Measurements from ENCODE around the gene FNIP1. TPM values are rescaled to one million over a fixed set of nuclear protein-coding genes. Genes with fewer than 3 reads are reported as not detected.

The FNIP1 gene
- total RNA-seq, 1 experiment from 2014 or later: 16.4 TPM

DNA sequence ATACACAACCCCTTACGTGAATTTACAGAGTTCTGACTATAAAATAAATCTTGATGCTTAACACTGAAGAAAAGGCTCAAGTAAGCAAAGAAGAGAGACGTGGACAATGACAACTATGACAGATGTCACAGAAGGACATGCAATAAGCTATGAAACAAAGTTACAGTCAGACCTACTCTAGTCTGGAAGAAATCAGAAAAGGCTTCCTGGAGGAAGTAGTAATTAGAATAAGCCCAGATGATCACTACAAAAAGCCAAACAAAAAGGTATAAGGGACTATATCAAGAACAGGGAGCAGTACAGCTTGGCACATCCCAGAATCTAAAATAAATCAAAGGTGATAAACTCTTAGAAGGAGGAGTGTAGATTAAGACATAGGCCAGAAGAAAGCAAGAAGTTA is 6.3 kb downstream of the FNIP1 start (continued):
- TF ChIP-seq POLR2AphosphoS5 (IDR thresholded peaks at IDR 0.05; ENCODE audit: low read depth, low read length) (no peak), SIN3A (IDR thresholded peaks at IDR 0.05; ENCODE audit: low read depth) (no peak), EZH2 (IDR thresholded peaks at IDR 0.05) (no peak), SP1 (IDR thresholded peaks at IDR 0.05; ENCODE audit: low read depth) (no peak), ATF3 (IDR thresholded peaks at IDR 0.05) (no peak), FOSL1 (IDR thresholded peaks at IDR 0.05; ENCODE audit: low read depth) (no peak), RAD21 (IDR thresholded peaks at IDR 0.05; ENCODE audit: low read depth) (no peak), CEBPB (IDR thresholded peaks at IDR 0.05; ENCODE audit: low read depth) (no peak), ZNF274 (IDR thresholded peaks at IDR 0.05; ENCODE audit: low read depth, low read length) (no peak), POLR2A (IDR thresholded peaks at IDR 0.05; ENCODE audit: borderline replicate concordance, extremely low read depth, insufficient read depth, insufficient read length) (no peak), ZFX (IDR thresholded peaks at IDR 0.05) (no peak)

DNA sequence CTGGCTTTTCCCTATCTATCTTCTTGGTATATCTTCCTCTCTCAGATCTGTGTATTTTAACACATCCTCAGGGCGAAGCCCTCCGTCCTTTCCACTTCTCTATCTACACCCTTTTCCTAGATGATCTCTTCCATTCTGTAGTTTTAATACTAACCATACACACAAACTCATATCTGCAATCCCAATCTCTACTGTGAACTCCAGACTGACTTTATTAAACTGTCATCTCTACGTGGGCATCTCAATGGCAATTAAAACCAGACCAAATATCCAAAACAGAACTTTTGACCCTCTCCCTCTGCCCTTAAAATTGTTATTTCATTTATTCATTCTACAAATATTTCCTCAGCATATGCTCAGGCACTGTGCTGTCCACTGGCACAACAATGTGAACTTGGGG is 7.1 kb downstream of the FNIP1 start:
- intact Hi-C loops (cut with micrococcal nuclease): no loop called here
- ChIA-PET CTCF (no interaction called here), POLR2A (no interaction called here), RAD21 (ENCODE audit: low non-redundant PET in 1 of 2, low total read pairs in 2 of 2, uncharacterized antibody in 2 of 2, unreplicated experiment in 2 of 2) (no interaction called here)
- Histone ChIP-seq H3K4me2 (ENCODE audit: low read length) (no peak overlapping the region), H2AFZ (ENCODE audit: low read depth, low read length, poor library complexity, severe bottlenecking) (no peak overlapping the region), H3K9me2 (ENCODE audit: insufficient read depth) (no peaks in the 10 kb centered on the region), H3K9ac (ENCODE audit: low read length) (no peak overlapping the region), H3K9me3 (ENCODE audit: control insufficient read depth in 1 of 2, insufficient read depth in 1 of 2, low read depth in 1 of 2, low read length in 2 of 2) (no peaks in the 10 kb centered on the region), H3K27me3 (ENCODE audit: insufficient read depth, low read length) (no peaks in the 10 kb centered on the region), H3K4me1 (ENCODE audit: control insufficient read depth in 1 of 2, insufficient read depth in 2 of 2, low read length in 2 of 2) (no peaks in the 10 kb centered on the region), H4K20me1 (ENCODE audit: insufficient read depth) (no peaks in the 10 kb centered on the region), H3K79me2 (ENCODE audit: insufficient read depth, low read length) (peaks cover 90% of the 10 kb centered on the region), H3K27ac (ENCODE audit: low read depth, low read length) (no peak overlapping the region), H3K36me3 (ENCODE audit: control insufficient read depth in 1 of 2, insufficient read depth in 2 of 2, low read length in 2 of 2) (no peaks in the 10 kb centered on the region), H3K4me3 (replicated peaks in 1 of 2; ENCODE audit: low read depth in 1 of 2, low read length in 2 of 2) (no peak overlapping the region)
- no peak for ATAC-seq
- BruUV-seq (replicated peaks): no TSS peak
- no peak for DNase-seq (ENCODE audit: low read depth, low spot score)
- TF ChIP-seq RAD21 (IDR thresholded peaks at IDR 0.05; ENCODE audit: low read depth) (no peak), SIN3A (IDR thresholded peaks at IDR 0.05; ENCODE audit: low read depth) (no peak), CBX3 (IDR thresholded peaks at IDR 0.05; ENCODE audit: low read depth) (no peak), ELF1 (IDR thresholded peaks at IDR 0.05; ENCODE audit: borderline replicate concordance, low read depth) (no peak), JUND (IDR thresholded peaks at IDR 0.05) (no peak), EZH2 (IDR thresholded peaks at IDR 0.05) (no peak), ATF3 (IDR thresholded peaks at IDR 0.05) (no peak)

Measured in HCT116 (cell line).